HEK293T (cell line): ENCODE measurements around the gene GNE.

ENCODE experiments used
- BHLHE40 ChIP-seq: fragments of 450-650 bp; IDR thresholded peaks from 2 replicates; pipeline ENCODE4 v1.6.1; 2016; ENCODE audit warnings: mild to moderate bottlenecking, moderate library complexity, borderline replicate concordance
- FOXM1 ChIP-seq: fragments of 450-650 bp; IDR thresholded peaks from 2 replicates; pipeline ENCODE4 v1.6.1; 2017; ENCODE audit warnings: mild to moderate bottlenecking, borderline replicate concordance
- LEF1 ChIP-seq: fragments of 450-650 bp; IDR thresholded peaks from 2 replicates; pipeline ENCODE4 v1.6.1; 2017; ENCODE audit warnings: mild to moderate bottlenecking, borderline replicate concordance
- SP1 ChIP-seq: fragments of 450-650 bp; IDR thresholded peaks from 2 replicates; pipeline ENCODE4 v1.6.1; 2017
- ZNF384 ChIP-seq: fragments of 450-650 bp; IDR thresholded peaks from 2 replicates; pipeline ENCODE4 v1.6.1; 2016
- TF ChIP-seq, protein P1 (sequence below): fragments of 450-650 bp; IDR thresholded peaks from 2 replicates; pipeline ENCODE4 v1.6.1; 2016

DNA sequence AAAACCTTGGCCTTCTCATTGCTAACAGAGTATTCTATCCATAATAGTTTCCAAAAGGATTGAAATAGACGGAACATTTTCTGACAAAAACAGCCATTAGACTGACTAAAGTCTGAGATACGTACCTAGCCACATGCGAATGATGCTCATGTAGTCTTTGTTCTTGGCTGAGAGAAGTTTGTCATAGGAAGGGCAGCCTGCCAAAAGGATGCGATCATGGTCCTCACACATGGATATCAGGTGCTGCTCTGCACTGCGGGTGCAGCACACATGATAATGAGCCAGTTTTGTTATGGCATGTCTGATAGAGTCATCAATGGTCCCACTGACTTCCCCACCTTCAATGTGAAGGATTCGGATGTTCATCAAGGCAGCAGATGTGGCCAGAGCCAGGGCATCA, 12.3 kb downstream of the GNE start:
- TF ChIP-seq SP1 (no peak), ZNF384 (no peak), LEF1 (no peak), FOXM1 (no peak), BHLHE40 (no peak)
- TF ChIP-seq, protein P1, sequence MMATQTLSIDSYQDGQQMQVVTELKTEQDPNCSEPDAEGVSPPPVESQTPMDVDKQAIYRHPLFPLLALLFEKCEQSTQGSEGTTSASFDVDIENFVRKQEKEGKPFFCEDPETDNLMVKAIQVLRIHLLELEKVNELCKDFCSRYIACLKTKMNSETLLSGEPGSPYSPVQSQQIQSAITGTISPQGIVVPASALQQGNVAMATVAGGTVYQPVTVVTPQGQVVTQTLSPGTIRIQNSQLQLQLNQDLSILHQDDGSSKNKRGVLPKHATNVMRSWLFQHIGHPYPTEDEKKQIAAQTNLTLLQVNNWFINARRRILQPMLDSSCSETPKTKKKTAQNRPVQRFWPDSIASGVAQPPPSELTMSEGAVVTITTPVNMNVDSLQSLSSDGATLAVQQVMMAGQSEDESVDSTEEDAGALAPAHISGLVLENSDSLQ = no peak
